K562 (cell line): ENCODE measurements around the gene TSPAN18. TPM values are rescaled to one million over a fixed set of nuclear protein-coding genes. Genes with fewer than 3 reads are reported as not detected.

ENCODE experiments used
- CREB5 ChIP-seq: fragments of 250-450 bp; sonication (Bioruptor Pico); IDR thresholded peaks from 2 replicates; pipeline ENCODE4 v1.5.0; 2020; ENCODE audit warnings: mild to moderate bottlenecking
- CREM ChIP-seq: IDR thresholded peaks from 2 replicates; pipeline ENCODE4 v1.6.1; 2014; ENCODE audit warnings: antibody characterized with exemption, low read depth
- ELF1 ChIP-seq: fragments of 200-800 bp; sonication (Bioruptor generic); IDR thresholded peaks from 2 replicates; pipeline ENCODE4 v1.6.1; 2016; ENCODE audit warnings: missing genetic modification characterization, missing compliant biosample characterization
- EP300 ChIP-seq: IDR thresholded peaks from 2 replicates; pipeline ENCODE4 v1.6.1; 2012; ENCODE audit warnings: low read length, improper control_type of control experiment
- GABPA ChIP-seq: fragments of 200-800 bp; sonication (Bioruptor generic); conservative IDR thresholded peaks from 2 replicates; pipeline ENCODE4 v1.6.1; 2016; ENCODE audit warnings: low read depth, missing genetic modification characterization, missing compliant biosample characterization
- GATA2 ChIP-seq: sonication (generic); formaldehyde crosslinking; IDR thresholded peaks from 2 replicates; pipeline ENCODE4 v1.4.0; 2020; ENCODE audit warnings: mild to moderate bottlenecking, missing genetic modification reagents
- JUND ChIP-seq, 2 experiments: IDR thresholded peaks; 2 replicates in 1 of 2; 3 replicates in 1 of 2; pipeline ENCODE4 v1.6.1; 2011; ENCODE audit warnings: borderline replicate concordance in 2 of 2, low read depth in 2 of 2, low read length in 2 of 2, improper control_type of control experiment in 1 of 2, missing biosample characterization in 1 of 2, missing genetic modification characterization in 1 of 2, missing genetic modification reagents in 1 of 2
- L3MBTL2 ChIP-seq: fragments of 450-650 bp; IDR thresholded peaks from 2 replicates; pipeline ENCODE4 v1.6.1; 2016; ENCODE audit warnings: mild to moderate bottlenecking, moderate library complexity
- RBM25 ChIP-seq: fragments of 200-400 bp; formaldehyde crosslinking; IDR thresholded peaks from 2 replicates; pipeline ENCODE4 v1.6.1; 2018; ENCODE audit warnings: low read length, low read depth, moderate library complexity; ENCODE audit not compliant: severe bottlenecking
- STAG1 ChIP-seq: sonication (generic); formaldehyde crosslinking; IDR thresholded peaks from 2 replicates; pipeline ENCODE4 v1.5.0; 2020; ENCODE audit warnings: missing genetic modification reagents, borderline replicate concordance
- TCF3 ChIP-seq: sonication (generic); formaldehyde crosslinking; IDR thresholded peaks from 2 replicates; pipeline ENCODE4 v1.4.0; 2020; ENCODE audit warnings: mild to moderate bottlenecking, missing genetic modification reagents
- TEAD4 ChIP-seq, 2 experiments: sonication (generic) in 1 of 2; formaldehyde crosslinking in 1 of 2; IDR thresholded peaks; 2 replicates each; pipeline versions ENCODE4 v1.6.1 to v1.8.0; 2012 to 2022; ENCODE audit warnings: borderline replicate concordance in 1 of 2, inconsistent platforms in 1 of 2, low read length in 1 of 2, mild to moderate bottlenecking in 1 of 2, missing genetic modification reagents in 1 of 2
- ZNF175 ChIP-seq: fragments of 200-800 bp; sonication (Bioruptor generic); IDR thresholded peaks from 2 replicates; pipeline ENCODE4 v1.6.1; 2016; ENCODE audit warnings: low read depth, mild to moderate bottlenecking, missing genetic modification characterization, missing compliant biosample characterization
- ZNF639 ChIP-seq, 2 experiments: fragments of 200-800 bp in 1 of 2; sonication (Bioruptor generic) in 1 of 2; sonication (generic) in 1 of 2; formaldehyde crosslinking in 1 of 2; IDR thresholded peaks in 1 of 2; conservative IDR thresholded peaks in 1 of 2; 2 replicates each; pipeline versions ENCODE4 v1.5.0 to v1.6.1; 2016 to 2020; ENCODE audit warnings: missing compliant biosample characterization in 1 of 2, missing genetic modification characterization in 1 of 2, missing genetic modification reagents in 1 of 2
- ZNF644 ChIP-seq: fragments of 200-800 bp; sonication (Bioruptor generic); IDR thresholded peaks from 2 replicates; pipeline ENCODE4 v1.6.1; 2016; ENCODE audit warnings: low read depth, missing genetic modification characterization, missing compliant biosample characterization
- polyA plus RNA-seq, 8 experiments: library from polyadenylated mRNA; depleted of rRNA in 4 of 8; stranded (reverse) in 5 of 8; unstranded in 3 of 8; fragments of >200 nt; fragmentation: Nextera tagmentation in 2 of 8; fragmentation: Illumina TruSeq in 1 of 8; extraction: Ambion mirVana in 2 of 8; extraction: Trizol in 1 of 8; gene quantifications; 2 replicates each; pipeline versions ENCODE4 v1.2.1 to v1.2.3, GENCODE V29; 2011 to 2014; ENCODE audit warnings: inconsistent platforms in 1 of 8, missing spikeins in 1 of 8
- total RNA-seq, 7 experiments: library from RNA; depleted of rRNA in 6 of 7; stranded (reverse); fragments of >200 nt in 6 of 7; fragmentation: Illumina TruSeq in 2 of 7; extraction: Trizol in 2 of 7; gene quantifications; 2 replicates each; pipeline versions ENCODE4 v1.2.1 to v1.2.3, GENCODE V29; 2011 to 2021; ENCODE audit warnings: low replicate concordance in 1 of 7
- TF ChIP-seq, protein P1 (sequence below): fragments of 200-800 bp; sonication (Bioruptor generic); IDR thresholded peaks from 2 replicates; pipeline ENCODE4 v1.6.1; 2017; ENCODE audit warnings: missing genetic modification characterization, missing compliant biosample characterization

Gene TSPAN18
- total and polyA plus RNA-seq, 9 of the 15 experiments (the other 6 are each of a cell fraction or from before 2014, with no cell fraction given) = 0.17 to 0.35 (median 0.22) TPM; not detected in 4

GRCh38 chr11:44766112-44766971 lies 39.6 kb downstream of the TSPAN18 start (continued):
- peak; percentile 48; the same call in 1 of the 2 replicates for TF ChIP-seq TEAD4 (IDR thresholded peaks at IDR 0.05; ENCODE audit: low read length)
- TF ChIP-seq TEAD4 (CRISPR knock-in tag; IDR thresholded peaks at IDR 0.05; ENCODE audit: borderline replicate concordance) = no peak
- TF ChIP-seq L3MBTL2 = no peak
- TF ChIP-seq EP300 = peak; percentile 6; the same call in 1 of the 2 replicates
- TF ChIP-seq TCF3 = peak; percentile 63
- TF ChIP-seq ZNF639 (CRISPR knock-in tag; conservative IDR thresholded peaks at IDR 0.05 in 1 of 2, IDR thresholded peaks at IDR 0.05 in 1 of 2) = peak in 1 of 2 experiments; percentile 55; a peak in 2 of 4 replicates
- TF ChIP-seq GATA2 = 0 out of 2 replicates have a peak, but pooled peaks have one; percentile 44
- TF ChIP-seq ELF1 (tag) = no peak
- peak; percentile 53 for TF ChIP-seq RBM25
- 0 out of 2 replicates have a peak, but pooled peaks have one; percentile 28 for TF ChIP-seq GABPA (tag)
- TF ChIP-seq ZNF175 (CRISPR knock-in tag) = 0 out of 2 replicates have a peak, but pooled peaks have one; percentile 53
- 0 out of 2 replicates have a peak, but pooled peaks have one; percentile 3 for TF ChIP-seq JUND (IDR thresholded peaks at IDR 0.05; ENCODE audit: borderline replicate concordance, low read depth, low read length)
- no peak for TF ChIP-seq JUND (tag; IDR thresholded peaks at IDR 0.05; ENCODE audit: borderline replicate concordance, low read depth, low read length)
- TF ChIP-seq STAG1 (CRISPR knock-in tag) = no peak
- no peak for TF ChIP-seq CREB5
- TF ChIP-seq, protein P1, sequence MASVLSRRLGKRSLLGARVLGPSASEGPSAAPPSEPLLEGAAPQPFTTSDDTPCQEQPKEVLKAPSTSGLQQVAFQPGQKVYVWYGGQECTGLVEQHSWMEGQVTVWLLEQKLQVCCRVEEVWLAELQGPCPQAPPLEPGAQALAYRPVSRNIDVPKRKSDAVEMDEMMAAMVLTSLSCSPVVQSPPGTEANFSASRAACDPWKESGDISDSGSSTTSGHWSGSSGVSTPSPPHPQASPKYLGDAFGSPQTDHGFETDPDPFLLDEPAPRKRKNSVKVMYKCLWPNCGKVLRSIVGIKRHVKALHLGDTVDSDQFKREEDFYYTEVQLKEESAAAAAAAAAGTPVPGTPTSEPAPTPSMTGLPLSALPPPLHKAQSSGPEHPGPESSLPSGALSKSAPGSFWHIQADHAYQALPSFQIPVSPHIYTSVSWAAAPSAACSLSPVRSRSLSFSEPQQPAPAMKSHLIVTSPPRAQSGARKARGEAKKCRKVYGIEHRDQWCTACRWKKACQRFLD = peak; percentile 65
- no peak for TF ChIP-seq CREM
- no peak for TF ChIP-seq ZNF644 (tag)
